Caco-2 (cell line): Measurements from ENCODE around the gene ARL1. TPM values are rescaled to one million over a fixed set of nuclear protein-coding genes. Genes with fewer than 3 reads are reported as not detected.

ENCODE experiments used
- BruUV-seq: library from RNA; stranded (reverse); fragments of 400-500 nt; replicated peaks from 2 replicates; lab custom pipeline; 2021; lab: Mats Ljungman, UMichigan
- CTCF ChIA-PET: fragments of 300-600 bp; sonication (Branson Sonifier 250); formaldehyde crosslinking; loops from one replicate; lab custom pipeline; 2022; ENCODE audit warnings: antibody characterized with exemption; lab: Charles Lee
- POLR2A ChIA-PET: fragments of 300-600 bp; sonication (Branson Sonifier 250); formaldehyde crosslinking; loops from one replicate; lab custom pipeline; 2022; ENCODE audit warnings: antibody characterized with exemption; lab: Charles Lee
- DNase-seq, 2 experiments: peaks; one replicate each; pipeline versions ENCODE4 v3.0.0 to v3.0.0-alpha.2; 2020 to 2022
- H3K27me3 ChIP-seq: replicated peaks from 2 replicates; pipeline ENCODE4 v1.6.0; 2011; ENCODE audit warnings: low read length; ENCODE audit not compliant: control insufficient read depth, insufficient read depth
- H3K36me3 ChIP-seq: 2 replicates; pipeline ENCODE4 v1.5.1; 2011; ENCODE audit warnings: low read length; ENCODE audit not compliant: control insufficient read depth, insufficient read depth
- H3K4me1 ChIP-seq: fragments of 250-450 bp; sonication (Bioruptor Pico); 2 replicates; pipeline ENCODE4 v1.5.1; 2020; ENCODE audit warnings: mild to moderate bottlenecking
- H3K4me3 ChIP-seq: 2 replicates; pipeline ENCODE4 v1.5.1; 2011; ENCODE audit warnings: low read depth, mild to moderate bottlenecking, control low read depth, low read length
- H3K9me3 ChIP-seq: fragments of 250-450 bp; sonication (Bioruptor Pico); 2 replicates; pipeline ENCODE4 v1.5.1; 2020; ENCODE audit warnings: mild to moderate bottlenecking, moderate library complexity
- H3K27ac Mint-ChIP-seq: one replicate; pipeline ENCODE4 v1.8.0; 2022; ENCODE audit warnings: mixed read lengths; ENCODE audit not compliant: unreplicated experiment
- H3K27me3 Mint-ChIP-seq: one replicate; pipeline ENCODE4 v1.8.0; 2022; ENCODE audit warnings: mixed read lengths; ENCODE audit not compliant: insufficient read depth, unreplicated experiment
- H3K36me3 Mint-ChIP-seq: one replicate; pipeline ENCODE4 v1.8.0; 2022; ENCODE audit warnings: mild to moderate bottlenecking, mixed read lengths; ENCODE audit not compliant: insufficient read depth, unreplicated experiment
- H3K4me1 Mint-ChIP-seq: one replicate; pipeline ENCODE4 v1.8.0; 2022; ENCODE audit warnings: low read depth, mixed read lengths; ENCODE audit not compliant: unreplicated experiment
- H3K4me3 Mint-ChIP-seq: one replicate; pipeline ENCODE4 v1.8.0; 2022; ENCODE audit warnings: mild to moderate bottlenecking, moderate library complexity, mixed read lengths; ENCODE audit not compliant: unreplicated experiment
- H3K9me3 Mint-ChIP-seq: one replicate; pipeline ENCODE4 v1.8.0; 2022; ENCODE audit warnings: mixed read lengths; ENCODE audit not compliant: unreplicated experiment
- intact Hi-C: fragments of 100-400 bp; cut with micrococcal nuclease; formaldehyde crosslinking; loops from one replicate; pipeline ENCODE4 v1.10.0; 2022; ENCODE audit not compliant: unreplicated experiment
- total RNA-seq: library from RNA; stranded (reverse); gene quantifications from 2 replicates; pipeline ENCODE4 v1.2.3, GENCODE V29; 2022
- TF ChIP-seq, protein P1 (sequence below), 2 experiments: fragments of 200-600 bp in 1 of 2; IDR thresholded peaks; 1 replicate in 1 of 2; 2 replicates in 1 of 2; pipeline versions ENCODE4 v1.5.1 to v1.8.0; 2011 to 2022; ENCODE audit warnings: antibody characterized with exemption in 1 of 2, control low read depth in 1 of 2, inconsistent platforms in 1 of 2, low read depth in 1 of 2, low read length in 1 of 2, mild to moderate bottlenecking in 1 of 2, moderate library complexity in 1 of 2; ENCODE audit not compliant: insufficient read depth in 1 of 2, severe bottlenecking in 1 of 2, unreplicated experiment in 1 of 2

ARL1 gene
- total RNA-seq, 1 experiment from 2014 or later, result 119 TPM

DNA sequence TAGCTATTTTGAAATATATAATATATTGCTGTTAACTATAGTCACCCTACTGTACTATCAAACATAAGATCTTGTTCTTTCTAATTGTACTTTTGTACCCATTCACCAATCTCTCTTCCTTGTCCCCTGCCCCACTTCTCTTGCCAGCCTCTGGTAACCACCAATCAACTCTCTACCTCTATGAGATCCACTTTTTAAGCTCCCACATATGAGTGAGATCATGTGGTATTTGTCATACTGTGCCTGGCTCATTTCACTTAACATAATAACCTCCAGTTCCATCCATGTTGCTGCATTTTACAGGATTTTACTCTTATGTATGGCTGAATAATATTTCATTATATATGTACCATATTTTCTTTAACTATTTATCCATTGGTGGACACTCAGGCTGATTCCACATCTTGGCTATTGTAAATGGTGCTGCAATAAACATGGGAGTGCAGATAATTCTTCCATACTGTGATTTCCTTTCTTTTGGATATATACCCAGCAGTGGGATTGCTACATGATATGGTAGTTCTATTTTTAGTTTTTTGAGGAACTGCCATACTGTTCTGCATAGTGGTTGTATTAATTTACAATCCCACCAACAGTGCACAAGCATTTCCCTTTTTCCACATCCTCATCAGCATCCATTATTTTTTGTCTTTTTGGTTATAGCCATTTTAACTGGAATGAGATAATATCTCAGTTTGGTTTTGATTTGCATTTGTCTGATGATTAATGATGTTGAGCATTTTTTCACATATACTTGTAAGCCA is 34.1 kb upstream of the ARL1 start:
- DNase-seq, result no peak
- Mint-ChIP-seq H3K4me1 (no peaks in the 10 kb centered on the region), H3K4me3 (no peak overlapping the region), H3K9me3 (no peaks in the 10 kb centered on the region), H3K27ac (no peak overlapping the region), H3K27me3 (peaks cover 9% of the 10 kb centered on the region), H3K36me3 (no peaks in the 10 kb centered on the region)
- intact Hi-C loops, result no loop called here
- Histone ChIP-seq H3K4me3 (no peak overlapping the region), H3K4me1 (no peaks in the 10 kb centered on the region), H3K27me3 (no peaks in the 10 kb centered on the region), H3K36me3 (no peaks in the 10 kb centered on the region), H3K9me3 (no peaks in the 10 kb centered on the region)
- ChIA-PET POLR2A (no interaction called here), CTCF (no interaction called here)
- TF ChIP-seq, protein P1, sequence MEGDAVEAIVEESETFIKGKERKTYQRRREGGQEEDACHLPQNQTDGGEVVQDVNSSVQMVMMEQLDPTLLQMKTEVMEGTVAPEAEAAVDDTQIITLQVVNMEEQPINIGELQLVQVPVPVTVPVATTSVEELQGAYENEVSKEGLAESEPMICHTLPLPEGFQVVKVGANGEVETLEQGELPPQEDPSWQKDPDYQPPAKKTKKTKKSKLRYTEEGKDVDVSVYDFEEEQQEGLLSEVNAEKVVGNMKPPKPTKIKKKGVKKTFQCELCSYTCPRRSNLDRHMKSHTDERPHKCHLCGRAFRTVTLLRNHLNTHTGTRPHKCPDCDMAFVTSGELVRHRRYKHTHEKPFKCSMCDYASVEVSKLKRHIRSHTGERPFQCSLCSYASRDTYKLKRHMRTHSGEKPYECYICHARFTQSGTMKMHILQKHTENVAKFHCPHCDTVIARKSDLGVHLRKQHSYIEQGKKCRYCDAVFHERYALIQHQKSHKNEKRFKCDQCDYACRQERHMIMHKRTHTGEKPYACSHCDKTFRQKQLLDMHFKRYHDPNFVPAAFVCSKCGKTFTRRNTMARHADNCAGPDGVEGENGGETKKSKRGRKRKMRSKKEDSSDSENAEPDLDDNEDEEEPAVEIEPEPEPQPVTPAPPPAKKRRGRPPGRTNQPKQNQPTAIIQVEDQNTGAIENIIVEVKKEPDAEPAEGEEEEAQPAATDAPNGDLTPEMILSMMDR (IDR thresholded peaks at IDR 0.05; ENCODE audit: insufficient read depth in 1 of 2, low read depth in 1 of 2, low read length in 1 of 2, severe bottlenecking in 1 of 2, unreplicated experiment in 1 of 2), result no peak
- BruUV-seq, result no TSS peak

- Histone ChIP-seq H3K4me1 (no peaks in the 10 kb centered on the region), H3K27me3 (no peaks in the 10 kb centered on the region), H3K36me3 (no peaks in the 10 kb centered on the region), H3K9me3 (no peaks in the 10 kb centered on the region), H3K4me3 (no peak overlapping the region)
- CTCF ChIA-PET, result no interaction called here
- Mint-ChIP-seq H3K27ac (no peak overlapping the region), H3K9me3 (no peaks in the 10 kb centered on the region), H3K27me3 (peaks cover 11% of the 10 kb centered on the region), H3K36me3 (no peaks in the 10 kb centered on the region), H3K4me1 (no peaks in the 10 kb centered on the region), H3K4me3 (no peak overlapping the region)
- intact Hi-C loops, result no loop called here
- POLR2A ChIA-PET, result interaction anchor here (0.6 kb wide), 1 partner anchor 102 kb away, joined by 6 read pairs; no protein-coding TSS in a partner anchor
- BruUV-seq, result no TSS peak
- no peak for DNase-seq
- TF ChIP-seq, protein P1 (IDR thresholded peaks at IDR 0.05; ENCODE audit: insufficient read depth in 1 of 2, low read depth in 1 of 2, low read length in 1 of 2, severe bottlenecking in 1 of 2, unreplicated experiment in 1 of 2), result no peak
These were observed 31.7 kb upstream of the ARL1 start for GRCh38 chr12:101439236-101439635.

GRCh38 chr12:101436136-101436535 is 28.6 kb upstream of the ARL1 start:
- ChIA-PET CTCF (no interaction called here), POLR2A (no interaction called here)

More at GRCh38 chr12:101436136-101436535, 28.6 kb upstream of the ARL1 start:
- Mint-ChIP-seq H3K27ac (no peak overlapping the region), H3K4me1 (no peaks in the 10 kb centered on the region), H3K36me3 (no peaks in the 10 kb centered on the region), H3K27me3 (peaks cover 5% of the 10 kb centered on the region), H3K9me3 (no peaks in the 10 kb centered on the region), H3K4me3 (no peak overlapping the region)
- DNase-seq, result no peak
- no peak overlapping the region for H3K4me3 ChIP-seq
- no peaks in the 10 kb centered on the region for H3K9me3 ChIP-seq
- intact Hi-C loops, result no loop called here
- no peaks in the 10 kb centered on the region for H3K4me1 ChIP-seq
- TF ChIP-seq, protein P1 (IDR thresholded peaks at IDR 0.05; ENCODE audit: insufficient read depth in 1 of 2, low read depth in 1 of 2, low read length in 1 of 2, severe bottlenecking in 1 of 2, unreplicated experiment in 1 of 2), result no peak
- H3K36me3 ChIP-seq, result no peaks in the 10 kb centered on the region
- BruUV-seq, result no TSS peak
- no peaks in the 10 kb centered on the region for H3K27me3 ChIP-seq
